A549 (cell line): ENCODE results near the gene TCL1A. TPM values are rescaled to one million over a fixed set of nuclear protein-coding genes. Genes with fewer than 3 reads are reported as not detected.
A peak's percentile ranks its signal among the peaks of the same experiment; 100 is the strongest.

ENCODE experiments used
- ATAC-seq, 2 experiments: fragments of 200-7000 bp in 1 of 2; fragments of >200 bp in 1 of 2; cut with Nextera tagmentation in 1 of 2; cut with Tn5 transposase in 1 of 2; 3 replicates each; pipeline versions ENCODE4 v1.8.0 to v1.9.1; 2018 to 2020; ENCODE audit warnings: mild to moderate bottlenecking in 1 of 2, moderate library complexity in 1 of 2
- CTCF ChIA-PET: fragments of 300-600 bp; sonication (Branson Sonifier 250); formaldehyde crosslinking; extraction: SDS; loops from one replicate; lab custom pipeline; 2021; ENCODE audit warnings: antibody characterized with exemption, inconsistent platforms; lab: Yijun Ruan, JAX
- POLR2A ChIA-PET: fragments of 350-600 bp; formaldehyde crosslinking; extraction: SDS; loops from one replicate; lab custom pipeline; 2021; ENCODE audit warnings: antibody characterized with exemption, inconsistent platforms; lab: Yijun Ruan, JAX
- DNase-seq, 2 experiments: peaks; one replicate each; pipeline versions ENCODE4 v3.0.0 to v3.0.0-alpha.2; 2011 to 2016; ENCODE audit warnings: low read depth in 1 of 2, low spot score in 1 of 2
- FAIRE-seq: peaks from 2 replicates; lab custom pipeline; 2011; peaks lifted over from hg19 to GRCh38; lab: Jason Lieb, UNC
- H3K27ac ChIP-seq, 2 experiments: fragments of >200 bp; sonication (Bioruptor Twin); formaldehyde crosslinking; 3 replicates each; pipeline ENCODE4 v1.5.1; 2016 to 2017
- H3K4me1 ChIP-seq: fragments of >200 bp; sonication (Bioruptor Twin); formaldehyde crosslinking; 3 replicates; pipeline ENCODE4 v1.6.1; 2016
- H3K4me2 ChIP-seq: fragments of >200 bp; sonication (Bioruptor Twin); formaldehyde crosslinking; 3 replicates; pipeline ENCODE4 v1.6.1; 2016
- H3K4me3 ChIP-seq: fragments of >200 bp; sonication (Bioruptor Twin); formaldehyde crosslinking; 3 replicates; pipeline ENCODE4 v1.5.1; 2016
- H3K9me3 ChIP-seq: fragments of >200 bp; sonication (Bioruptor Twin); formaldehyde crosslinking; 3 replicates; pipeline ENCODE4 v1.6.1; 2016
- BHLHE40 ChIP-seq: IDR thresholded peaks from 2 replicates; pipeline ENCODE4 v1.6.1; 2012; ENCODE audit warnings: low read depth, low read length, inconsistent platforms
- CTCF ChIP-seq: fragments of >200 bp; sonication (Bioruptor Twin); formaldehyde crosslinking; IDR thresholded peaks from 3 replicates; pipeline ENCODE4 v1.5.1; 2016
- E2F6 ChIP-seq: IDR thresholded peaks from 2 replicates; pipeline ENCODE4 v1.6.1; 2012; ENCODE audit warnings: low read depth, borderline replicate concordance
- EHF ChIP-seq: fragments of 250-450 bp; sonication (Bioruptor Pico); IDR thresholded peaks from 2 replicates; pipeline ENCODE4 v1.5.0; 2020; ENCODE audit warnings: mild to moderate bottlenecking
- ELK1 ChIP-seq: fragments of 150-350 bp; IDR thresholded peaks from 2 replicates; pipeline ENCODE4 v1.6.1; 2014; ENCODE audit warnings: low read depth, mild to moderate bottlenecking, low read length
- EP300 ChIP-seq, 2 experiments: fragments of >200 bp; sonication (Bioruptor Twin); formaldehyde crosslinking; IDR thresholded peaks; 2 replicates in 1 of 2; 3 replicates in 1 of 2; pipeline ENCODE4 v1.6.1; 2016 to 2017
- FOSB ChIP-seq: fragments of 250-450 bp; sonication (Bioruptor Pico); IDR thresholded peaks from 2 replicates; pipeline ENCODE4 v1.5.0; 2020; ENCODE audit warnings: mild to moderate bottlenecking, moderate library complexity
- HOXB13 ChIP-seq: fragments of 250-450 bp; sonication (Bioruptor Pico); IDR thresholded peaks from 2 replicates; pipeline ENCODE4 v1.5.0; 2020; ENCODE audit warnings: low read depth, mild to moderate bottlenecking, moderate library complexity
- HOXB5 ChIP-seq: fragments of 250-450 bp; sonication (Bioruptor Pico); IDR thresholded peaks from 2 replicates; pipeline ENCODE4 v1.5.0; 2020; ENCODE audit warnings: mild to moderate bottlenecking, moderate library complexity
- JUN ChIP-seq, 2 experiments: fragments of >200 bp; sonication (Bioruptor Twin); formaldehyde crosslinking; IDR thresholded peaks; 2 replicates in 1 of 2; 3 replicates in 1 of 2; pipeline ENCODE4 v1.6.1; 2016 to 2017
- JUNB ChIP-seq: fragments of >200 bp; sonication (Bioruptor Twin); formaldehyde crosslinking; IDR thresholded peaks from 2 replicates; pipeline ENCODE4 v1.6.1; 2016
- KDM5A ChIP-seq: fragments of 200-600 bp; sonication (generic); IDR thresholded peaks from 2 replicates; pipeline ENCODE4 v1.6.1; 2016; ENCODE audit warnings: antibody characterized with exemption, mild to moderate bottlenecking
- MYC ChIP-seq: IDR thresholded peaks from 2 replicates; pipeline ENCODE4 v1.6.1; 2012; ENCODE audit warnings: mild to moderate bottlenecking, inconsistent platforms, low read length, improper control_type of control experiment, borderline replicate concordance
- NR3C1 ChIP-seq: fragments of >200 bp; sonication (Bioruptor Twin); formaldehyde crosslinking; IDR thresholded peaks from 3 replicates; pipeline ENCODE4 v1.6.1; 2017
- PHF8 ChIP-seq: fragments of 200-600 bp; sonication (generic); IDR thresholded peaks from 2 replicates; pipeline ENCODE4 v1.6.1; 2016; ENCODE audit warnings: low read depth, mild to moderate bottlenecking, antibody characterized with exemption, moderate library complexity, borderline replicate concordance
- POLR2AphosphoS2 ChIP-seq: conservative IDR thresholded peaks from 2 replicates; pipeline ENCODE4 v1.6.1; 2012; ENCODE audit warnings: low read length, improper control_type of control experiment, inconsistent platforms
- RAD21 ChIP-seq, 2 experiments: fragments of >200 bp in 1 of 2; sonication (Bioruptor Twin) in 1 of 2; formaldehyde crosslinking in 1 of 2; IDR thresholded peaks in 1 of 2; conservative IDR thresholded peaks in 1 of 2; 2 replicates in 1 of 2; 3 replicates in 1 of 2; pipeline ENCODE4 v1.6.1; 2012 to 2018; ENCODE audit warnings: inconsistent platforms in 1 of 2
- RNF2 ChIP-seq: fragments of 200-600 bp; sonication (generic); IDR thresholded peaks from 2 replicates; pipeline ENCODE4 v1.6.1; 2016; ENCODE audit warnings: low read depth, mild to moderate bottlenecking, antibody characterized with exemption, moderate library complexity, borderline replicate concordance
- SMC3 ChIP-seq: fragments of >200 bp; sonication (Bioruptor Twin); formaldehyde crosslinking; IDR thresholded peaks from 3 replicates; pipeline ENCODE4 v1.6.1; 2018; ENCODE audit warnings: inconsistent platforms
- TP53 ChIP-seq: fragments of 250-450 bp; sonication (Bioruptor Pico); IDR thresholded peaks from 2 replicates; pipeline ENCODE4 v1.5.0; 2021; ENCODE audit warnings: mild to moderate bottlenecking, moderate library complexity
- ZNF302 ChIP-seq: fragments of 250-450 bp; sonication (Bioruptor Pico); IDR thresholded peaks from 2 replicates; pipeline ENCODE4 v1.9.0; 2021; ENCODE audit warnings: inconsistent platforms, mild to moderate bottlenecking, moderate library complexity
- ZSCAN20 ChIP-seq: fragments of 250-450 bp; sonication (Bioruptor Pico); IDR thresholded peaks from 2 replicates; pipeline ENCODE4 v1.8.0; 2022; ENCODE audit warnings: mild to moderate bottlenecking, moderate library complexity
- WGBS: methylation state at CpG from one replicate; pipeline ENCODE4 v1.1.6; 2017; ENCODE audit errors: missing lambda C conversion rate; 5-methylcytosine and 5-hydroxymethylcytosine counted together
- polyA plus RNA-seq, 4 experiments: library from polyadenylated mRNA; depleted of rRNA in 3 of 4; stranded (reverse); fragments of >200 nt; fragmentation: RNase III in 1 of 4; extraction: RNeasy Plus Mini Kit Qiagen cat#74134 plus additional on column Dnase treatment in 1 of 4; gene quantifications; 2 replicates in 3 of 4; 3 replicates in 1 of 4; pipeline ENCODE4 v1.2.3, GENCODE V29; 2011 to 2017

TCL1A gene
- polyA plus RNA-seq, 2 of the 4 experiments (the other 2 are of a cell fraction), result not detected

GRCh38 chr14:95683793-95684192 is 30.1 kb downstream of the TCL1A start:
- no peak for FAIRE-seq
- CTCF ChIA-PET, result interaction anchor here (1.1 kb wide), 1 partner anchor 90 kb away, joined by 3 read pairs; no protein-coding TSS in a partner anchor
- 0% methylated on average over 1 of the region's 4 CpGs for WGBS

GRCh38 chr14:95681153-95681552 is 32.8 kb downstream of the TCL1A start:
- POLR2A ChIA-PET, result interaction anchor here (0.7 kb wide), 1 partner anchor 67 kb away, joined by 8 read pairs; no protein-coding TSS in a partner anchor
- DNase-seq, result no peak
- Histone ChIP-seq H3K4me2 (no peak overlapping the region), H3K9me3 (no peaks in the 10 kb centered on the region), H3K4me1 (no peaks in the 10 kb centered on the region), H3K27ac (no peak overlapping the region), H3K4me3 (no peak overlapping the region)
- ATAC-seq, result no peak
- no peak for FAIRE-seq
- TF ChIP-seq KDM5A, result no peak
- CTCF ChIA-PET, result no interaction called here
- WGBS, result 35% methylated on average over 2 of the region's 2 CpGs

More at GRCh38 chr14:95683793-95684192, 30.1 kb downstream of the TCL1A start:
- Histone ChIP-seq H3K9me3 (no peaks in the 10 kb centered on the region), H3K27ac (no peak overlapping the region), H3K4me2 (no peak overlapping the region), H3K4me1 (no peaks in the 10 kb centered on the region), H3K4me3 (no peak overlapping the region)
- POLR2A ChIA-PET, result no interaction called here
- ATAC-seq (peak; percentile 42 to 80; a peak in 3 of 6 replicates), DNase-seq (peak; percentile 25 to 34)
- no peak for TF ChIP-seq NR3C1
- no peak for TF ChIP-seq MYC
- no peak for TF ChIP-seq POLR2AphosphoS2
- TF ChIP-seq EP300 (IDR thresholded peaks at IDR 0.05), result no peak
- no peak for TF ChIP-seq E2F6
- no peak for TF ChIP-seq ZNF302 (CRISPR knock-in tag)
- TF ChIP-seq JUNB, result no peak
- no peak for TF ChIP-seq ZSCAN20 (CRISPR knock-in tag)
- no peak for TF ChIP-seq HOXB13 (CRISPR knock-in tag)
- peak in 1 of 2 experiments; percentile 48; a peak in 1 of 5 replicates for TF ChIP-seq RAD21 (conservative IDR thresholded peaks at IDR 0.05 in 1 of 2, IDR thresholded peaks at IDR 0.05 in 1 of 2)
- no peak for TF ChIP-seq EHF (CRISPR knock-in tag)
- TF ChIP-seq CTCF, result peak; percentile 33; the same call in 2 of the 3 replicates
- TF ChIP-seq JUN (IDR thresholded peaks at IDR 0.05), result no peak
- TF ChIP-seq HOXB5 (CRISPR knock-in tag), result no peak
- TF ChIP-seq PHF8, result no peak
- no peak for TF ChIP-seq ELK1
- TF ChIP-seq TP53 (CRISPR knock-in tag), result no peak
- TF ChIP-seq SMC3, result 0 out of 3 replicates have a peak, but pooled peaks have one; percentile 20
- no peak for TF ChIP-seq FOSB (CRISPR knock-in tag)
- TF ChIP-seq BHLHE40, result no peak
- TF ChIP-seq RNF2, result no peak
